Ishikawa (cell line): ENCODE data around the gene C6orf15.

Source experiments
- CEBPB ChIP-seq: IDR thresholded peaks from 2 replicates; pipeline ENCODE4 v1.6.1; 2012
- CREB1 ChIP-seq: IDR thresholded peaks from 2 replicates; pipeline ENCODE4 v1.6.1; 2012; ENCODE audit warnings: low read depth
- EGR1 ChIP-seq: IDR thresholded peaks from 2 replicates; pipeline ENCODE4 v1.6.1; 2012
- EP300 ChIP-seq: IDR thresholded peaks from 2 replicates; pipeline ENCODE4 v1.6.1; 2012; ENCODE audit warnings: borderline replicate concordance
- FOXM1 ChIP-seq: IDR thresholded peaks from 2 replicates; pipeline ENCODE4 v1.6.1; 2012; ENCODE audit warnings: low read depth, borderline replicate concordance
- NFIC ChIP-seq: IDR thresholded peaks from 2 replicates; pipeline ENCODE4 v1.6.1; 2012
- RAD21 ChIP-seq: IDR thresholded peaks from 2 replicates; pipeline ENCODE4 v1.6.1; 2012; ENCODE audit warnings: low read depth
- TAF1 ChIP-seq: IDR thresholded peaks from 2 replicates; pipeline ENCODE4 v1.6.1; 2012; ENCODE audit warnings: low read depth, mild to moderate bottlenecking
- TCF12 ChIP-seq: IDR thresholded peaks from 2 replicates; pipeline ENCODE4 v1.6.1; 2012; ENCODE audit warnings: low read depth
- TEAD4 ChIP-seq: IDR thresholded peaks from 2 replicates; pipeline ENCODE4 v1.6.1; 2012
- YY1 ChIP-seq: IDR thresholded peaks from 2 replicates; pipeline ENCODE4 v1.6.1; 2012; ENCODE audit warnings: low read depth
- ZBTB7A ChIP-seq: IDR thresholded peaks from 2 replicates; pipeline ENCODE4 v1.6.1; 2012; ENCODE audit warnings: low read depth
- TF ChIP-seq, protein P1 (sequence below): IDR thresholded peaks from 2 replicates; pipeline ENCODE4 v1.6.1; 2012
- TF ChIP-seq, protein P2 (sequence below): IDR thresholded peaks from 2 replicates; pipeline ENCODE4 v1.6.1; 2012; ENCODE audit warnings: low read depth, mild to moderate bottlenecking
- TF ChIP-seq, protein P3 (sequence below): IDR thresholded peaks from 2 replicates; pipeline ENCODE4 v1.6.1; 2012

Gene C6orf15

GRCh38 chr6:31132806-31133205 lies 20.4 kb upstream of the C6orf15 start:
- TF ChIP-seq, protein P1, sequence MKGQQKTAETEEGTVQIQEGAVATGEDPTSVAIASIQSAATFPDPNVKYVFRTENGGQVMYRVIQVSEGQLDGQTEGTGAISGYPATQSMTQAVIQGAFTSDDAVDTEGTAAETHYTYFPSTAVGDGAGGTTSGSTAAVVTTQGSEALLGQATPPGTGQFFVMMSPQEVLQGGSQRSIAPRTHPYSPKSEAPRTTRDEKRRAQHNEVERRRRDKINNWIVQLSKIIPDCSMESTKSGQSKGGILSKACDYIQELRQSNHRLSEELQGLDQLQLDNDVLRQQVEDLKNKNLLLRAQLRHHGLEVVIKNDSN: no peak
- TF ChIP-seq EGR1 (no peak), CEBPB (no peak), TCF12 (no peak), ZBTB7A (no peak), RAD21 (no peak), EP300 (no peak), TAF1 (no peak), CREB1 (no peak), NFIC (no peak), TEAD4 (no peak)
- TF ChIP-seq, protein P2, sequence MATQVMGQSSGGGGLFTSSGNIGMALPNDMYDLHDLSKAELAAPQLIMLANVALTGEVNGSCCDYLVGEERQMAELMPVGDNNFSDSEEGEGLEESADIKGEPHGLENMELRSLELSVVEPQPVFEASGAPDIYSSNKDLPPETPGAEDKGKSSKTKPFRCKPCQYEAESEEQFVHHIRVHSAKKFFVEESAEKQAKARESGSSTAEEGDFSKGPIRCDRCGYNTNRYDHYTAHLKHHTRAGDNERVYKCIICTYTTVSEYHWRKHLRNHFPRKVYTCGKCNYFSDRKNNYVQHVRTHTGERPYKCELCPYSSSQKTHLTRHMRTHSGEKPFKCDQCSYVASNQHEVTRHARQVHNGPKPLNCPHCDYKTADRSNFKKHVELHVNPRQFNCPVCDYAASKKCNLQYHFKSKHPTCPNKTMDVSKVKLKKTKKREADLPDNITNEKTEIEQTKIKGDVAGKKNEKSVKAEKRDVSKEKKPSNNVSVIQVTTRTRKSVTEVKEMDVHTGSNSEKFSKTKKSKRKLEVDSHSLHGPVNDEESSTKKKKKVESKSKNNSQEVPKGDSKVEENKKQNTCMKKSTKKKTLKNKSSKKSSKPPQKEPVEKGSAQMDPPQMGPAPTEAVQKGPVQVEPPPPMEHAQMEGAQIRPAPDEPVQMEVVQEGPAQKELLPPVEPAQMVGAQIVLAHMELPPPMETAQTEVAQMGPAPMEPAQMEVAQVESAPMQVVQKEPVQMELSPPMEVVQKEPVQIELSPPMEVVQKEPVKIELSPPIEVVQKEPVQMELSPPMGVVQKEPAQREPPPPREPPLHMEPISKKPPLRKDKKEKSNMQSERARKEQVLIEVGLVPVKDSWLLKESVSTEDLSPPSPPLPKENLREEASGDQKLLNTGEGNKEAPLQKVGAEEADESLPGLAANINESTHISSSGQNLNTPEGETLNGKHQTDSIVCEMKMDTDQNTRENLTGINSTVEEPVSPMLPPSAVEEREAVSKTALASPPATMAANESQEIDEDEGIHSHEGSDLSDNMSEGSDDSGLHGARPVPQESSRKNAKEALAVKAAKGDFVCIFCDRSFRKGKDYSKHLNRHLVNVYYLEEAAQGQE: no peak
- TF ChIP-seq, protein P3, sequence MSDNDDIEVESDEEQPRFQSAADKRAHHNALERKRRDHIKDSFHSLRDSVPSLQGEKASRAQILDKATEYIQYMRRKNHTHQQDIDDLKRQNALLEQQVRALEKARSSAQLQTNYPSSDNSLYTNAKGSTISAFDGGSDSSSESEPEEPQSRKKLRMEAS: no peak

GRCh38 chr6:31131595-31131994 lies 19.2 kb upstream of the C6orf15 start:
- TF ChIP-seq FOXM1 (no peak), EP300 (no peak)

GRCh38 chr6:31130751-31131150 lies 18.4 kb upstream of the C6orf15 start:
- no peak for TF ChIP-seq TEAD4
- TF ChIP-seq TCF12: no peak
- TF ChIP-seq, protein P3: no peak
- no peak for TF ChIP-seq FOXM1
- no peak for TF ChIP-seq CREB1
- TF ChIP-seq, protein P1: no peak

- TF ChIP-seq CEBPB (no peak), NFIC (no peak), YY1 (no peak)
Observed at GRCh38 chr6:31129130-31129529, 16.8 kb upstream of the C6orf15 start.

GRCh38 chr6:31128093-31128676 lies 15.8 kb upstream of the C6orf15 start:
- TF ChIP-seq CREB1: no peak
- peak; percentile 62 for TF ChIP-seq RAD21
- TF ChIP-seq TCF12: no peak

DNA sequence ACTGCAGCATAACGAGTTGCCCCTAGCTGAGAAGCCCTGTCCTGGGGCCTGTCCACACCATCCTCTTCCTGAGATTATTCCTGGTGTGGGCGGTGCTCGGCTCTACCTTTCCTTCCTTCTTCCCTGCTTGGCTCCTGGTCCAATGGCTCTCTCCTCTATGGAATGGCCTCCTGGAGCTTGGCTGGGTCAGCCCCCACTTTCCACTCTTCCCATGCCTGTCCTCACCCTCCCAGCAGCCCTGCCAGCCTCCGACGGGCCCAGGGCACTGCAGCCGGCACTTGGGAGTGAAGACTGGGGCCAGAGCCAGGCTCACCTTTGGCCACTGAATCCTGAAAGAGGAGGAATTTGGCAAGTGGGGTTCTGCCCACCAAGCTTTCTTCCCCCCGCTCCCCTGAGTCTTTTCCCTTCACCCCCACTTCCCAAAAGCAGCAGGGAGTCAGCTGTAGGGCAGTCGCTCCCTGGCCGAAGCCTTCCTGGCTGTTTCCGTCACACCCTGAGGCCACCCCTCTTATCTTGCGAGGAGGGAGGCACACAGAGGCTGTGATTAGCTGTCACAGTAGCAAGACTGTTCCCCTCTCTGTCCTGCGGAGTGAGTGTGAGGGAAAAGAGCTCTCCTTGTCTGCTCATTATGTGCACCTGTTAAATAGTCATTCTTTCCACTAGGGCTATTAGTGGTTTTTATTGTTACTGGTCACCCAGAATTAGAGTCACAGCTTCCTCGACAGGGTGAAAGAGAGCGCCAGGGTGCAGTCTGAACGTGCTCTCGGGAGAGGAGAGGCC lies 14.2 kb upstream of the C6orf15 start:
- no peak for TF ChIP-seq TEAD4
- TF ChIP-seq, protein P3: no peak
- no peak for TF ChIP-seq EGR1
- TF ChIP-seq ZBTB7A: no peak
- TF ChIP-seq, protein P2: no peak
- TF ChIP-seq EP300: no peak
- no peak for TF ChIP-seq TCF12
- TF ChIP-seq YY1: no peak
- TF ChIP-seq CEBPB: no peak
- no peak for TF ChIP-seq FOXM1
- TF ChIP-seq NFIC: no peak
- no peak for TF ChIP-seq RAD21
- TF ChIP-seq, protein P1: no peak
- no peak for TF ChIP-seq CREB1
- no peak for TF ChIP-seq TAF1
